CD4-positive, alpha-beta T cell treated with Interleukin-6 for 4 hours (primary cell): Measurements from ENCODE around the gene FOXP1.
"Not testable (repeated sequence)": the region's sequence is repeated elsewhere in the genome, so short reads cannot be mapped to it uniquely, and the experiment has no call there.

ENCODE experiments used
- DNase-seq: peaks from one replicate; pipeline ENCODE4 v3.0.0-alpha.2; 2020; ENCODE audit warnings: mixed read lengths

Gene FOXP1

DNA sequence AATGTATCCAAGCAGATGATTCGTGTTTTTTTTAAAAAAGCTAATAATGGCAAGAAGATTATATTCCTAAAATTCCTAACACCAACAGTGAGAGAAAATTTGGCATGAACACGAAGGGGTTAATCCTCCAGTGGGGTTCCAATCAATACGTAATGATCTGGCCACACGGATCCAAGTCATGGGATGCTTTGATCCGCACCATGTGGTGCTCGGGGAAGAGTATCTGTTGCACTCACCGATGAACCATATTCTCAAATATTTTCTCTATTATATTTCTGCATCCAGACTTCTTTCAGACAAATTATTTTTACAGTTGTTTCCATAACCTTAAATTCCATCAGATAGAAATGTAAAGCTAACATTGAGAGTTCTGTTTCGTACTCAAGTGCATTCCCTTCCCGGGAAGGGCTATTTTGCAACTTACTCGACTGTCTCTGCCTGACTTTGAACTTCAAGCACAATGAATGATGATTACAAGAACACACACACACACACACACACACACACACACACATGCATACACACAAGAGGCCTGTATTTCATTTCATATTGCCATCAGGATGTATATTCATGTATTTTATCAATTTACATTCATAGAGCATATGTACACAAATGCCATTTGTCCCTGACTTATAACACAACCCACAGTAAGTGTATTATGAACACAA is 567.2 kb downstream of the FOXP1 start:
- no peak for DNase-seq

- not testable (repeated sequence) for DNase-seq
These were observed 568.9 kb downstream of the FOXP1 start for GRCh38 chr3:71014616-71015015.

GRCh38 chr3:71012971-71013370 is 570.6 kb downstream of the FOXP1 start:
- no peak for DNase-seq

GRCh38 chr3:71011565-71012287 is 571.8 kb downstream of the FOXP1 start:
- no peak for DNase-seq

DNA sequence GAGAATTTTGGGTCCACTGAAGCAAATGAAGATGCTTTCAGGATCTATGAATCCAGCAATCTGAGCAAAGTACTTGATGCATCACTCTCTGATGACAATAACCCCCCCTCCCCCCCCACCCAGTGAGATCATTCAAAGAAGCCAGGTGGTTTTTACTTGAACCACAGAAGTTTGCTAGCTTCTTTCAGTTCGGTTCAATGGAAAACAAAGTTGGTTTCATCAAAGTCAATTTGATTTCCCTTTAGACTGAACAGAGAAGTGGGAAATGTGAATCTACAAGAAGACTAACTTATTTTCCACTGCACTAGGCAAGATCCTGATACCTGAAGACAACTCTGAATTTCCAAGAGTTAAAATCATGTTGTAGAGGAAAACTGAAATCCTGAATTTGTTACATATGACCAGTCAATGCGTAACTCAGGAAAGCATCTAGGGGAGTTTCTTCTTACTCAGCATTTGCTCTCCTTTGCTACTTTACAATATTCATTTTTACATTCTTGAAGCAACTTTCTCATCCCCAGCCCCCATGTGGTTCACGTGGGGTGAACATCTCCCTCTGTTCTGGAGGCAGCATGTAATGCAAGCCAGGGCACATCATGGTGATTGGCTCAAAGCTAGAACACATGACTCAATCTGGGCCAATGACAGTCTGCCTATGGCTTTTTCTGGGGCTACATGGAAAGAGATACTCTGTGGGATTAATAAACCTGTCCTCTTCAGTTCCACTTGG is 572.6 kb downstream of the FOXP1 start:
- peak; percentile 85 for DNase-seq

DNA sequence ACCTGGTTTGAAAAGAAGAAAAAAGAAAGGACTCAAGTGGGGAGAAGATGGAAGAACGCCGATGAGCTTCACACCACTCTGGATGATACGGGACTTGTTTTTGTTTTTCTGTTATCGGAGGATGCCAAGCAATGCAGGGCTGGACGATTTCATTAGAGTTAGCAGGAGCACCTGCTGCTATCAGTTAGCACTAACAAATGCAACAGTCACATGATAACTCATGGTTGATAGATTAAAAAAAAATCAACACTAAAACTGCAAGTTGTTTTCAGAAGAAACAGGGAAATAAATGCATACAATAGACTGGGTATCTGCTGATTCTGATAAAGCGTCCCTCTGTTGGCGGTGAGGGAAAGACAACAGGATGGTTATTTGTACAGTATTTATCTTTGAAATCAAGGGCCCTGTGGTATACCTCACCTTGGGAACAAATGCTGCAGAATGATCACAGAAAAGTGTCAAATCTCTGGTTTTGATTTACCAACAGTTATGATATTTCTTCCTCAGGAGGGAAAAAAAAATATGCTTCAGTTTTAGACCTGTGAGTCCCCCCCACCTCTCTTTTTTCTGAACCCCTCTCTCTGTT is 575.1 kb downstream of the FOXP1 start:
- DNase-seq, result no peak

DNA sequence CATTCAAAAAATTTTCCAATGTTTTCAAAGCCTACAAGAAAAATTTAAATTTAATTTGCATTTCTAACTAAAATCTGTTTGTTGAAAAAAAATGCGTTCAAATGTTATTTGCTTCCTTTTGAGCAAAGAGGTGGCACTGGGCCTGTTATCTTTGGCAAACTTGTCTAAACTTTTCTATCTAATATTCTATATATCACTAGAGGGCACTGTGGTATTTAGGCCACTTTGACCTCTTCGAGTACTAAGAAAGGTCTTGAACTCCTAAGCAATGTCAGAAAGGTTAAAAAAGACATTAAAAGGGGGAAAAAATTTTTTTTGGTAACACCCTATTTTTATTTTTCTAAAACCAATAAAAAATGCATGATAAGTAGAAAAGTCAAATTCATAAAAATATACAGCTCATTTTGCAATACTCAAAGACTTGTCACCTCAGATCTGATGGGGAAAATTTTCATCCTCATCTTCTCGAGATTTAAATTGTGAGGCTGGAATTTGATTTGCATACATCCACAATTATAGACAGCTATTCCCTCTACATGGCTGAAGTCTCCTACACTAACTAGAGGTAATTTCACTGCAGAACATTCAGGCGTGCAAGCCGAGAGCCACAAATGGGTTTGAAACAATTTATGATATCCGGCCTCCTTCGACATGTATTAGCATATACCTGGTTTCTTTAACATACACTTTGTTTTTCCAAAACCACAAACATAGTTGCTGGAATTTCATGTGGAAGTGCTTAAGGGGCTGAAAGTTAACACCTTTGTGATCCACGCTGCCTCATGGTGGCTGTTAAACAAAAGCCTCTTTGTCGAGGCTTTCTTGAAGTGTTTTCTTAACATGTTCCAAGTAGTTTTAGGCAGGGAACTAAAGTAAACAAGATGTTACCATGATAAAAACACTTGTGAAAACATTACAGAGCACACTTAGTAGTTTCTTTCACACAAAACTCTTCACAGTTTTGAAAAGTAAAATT is 576.4 kb downstream of the FOXP1 start:
- no peak for DNase-seq

DNA sequence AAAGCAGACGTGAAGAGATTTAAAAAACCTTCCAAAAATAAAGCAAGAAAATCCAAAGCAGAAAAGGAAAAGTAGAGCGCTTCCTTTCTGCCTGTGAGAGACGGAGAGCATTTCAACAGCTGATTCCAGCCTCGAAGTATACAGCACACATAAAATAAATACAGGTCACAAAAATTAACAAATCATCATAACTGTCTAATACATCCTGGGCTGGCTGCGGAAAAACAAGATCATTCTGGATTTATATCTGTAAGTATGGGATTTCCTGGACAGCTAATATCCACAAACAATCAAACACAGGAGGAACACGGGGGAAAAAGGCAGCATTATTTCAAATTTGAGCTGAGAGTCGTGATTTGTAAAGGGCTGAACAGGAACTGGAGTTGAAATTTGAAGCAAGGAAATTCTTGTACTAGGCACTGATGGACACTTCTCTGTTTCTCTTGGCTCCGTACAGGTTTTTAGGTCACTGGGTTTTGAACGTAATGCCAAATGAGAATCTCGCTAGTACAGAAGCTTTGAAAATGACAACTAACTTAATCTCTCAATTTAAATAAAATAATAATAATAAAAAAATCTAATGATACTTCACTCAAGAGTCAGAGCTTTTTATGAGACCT is 577.7 kb downstream of the FOXP1 start:
- no peak for DNase-seq

DNA sequence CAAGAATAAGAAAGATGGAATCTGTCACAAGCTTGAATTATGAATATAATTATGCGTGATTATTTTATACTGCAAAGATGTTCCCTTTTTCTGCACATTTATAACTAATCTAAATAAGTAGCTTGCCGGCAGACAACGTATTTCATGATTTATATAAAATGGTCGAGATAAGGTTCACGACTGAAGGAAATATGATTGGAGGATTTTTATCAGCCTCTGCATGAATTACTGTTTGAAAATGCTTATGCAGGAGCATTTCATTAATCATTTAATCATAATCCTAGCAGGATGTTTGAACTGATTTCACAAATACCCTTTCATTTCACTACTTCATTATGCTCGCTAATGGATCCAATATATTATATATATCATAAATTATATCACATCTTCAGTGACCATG is 580.0 kb downstream of the FOXP1 start:
- no peak for DNase-seq

DNA sequence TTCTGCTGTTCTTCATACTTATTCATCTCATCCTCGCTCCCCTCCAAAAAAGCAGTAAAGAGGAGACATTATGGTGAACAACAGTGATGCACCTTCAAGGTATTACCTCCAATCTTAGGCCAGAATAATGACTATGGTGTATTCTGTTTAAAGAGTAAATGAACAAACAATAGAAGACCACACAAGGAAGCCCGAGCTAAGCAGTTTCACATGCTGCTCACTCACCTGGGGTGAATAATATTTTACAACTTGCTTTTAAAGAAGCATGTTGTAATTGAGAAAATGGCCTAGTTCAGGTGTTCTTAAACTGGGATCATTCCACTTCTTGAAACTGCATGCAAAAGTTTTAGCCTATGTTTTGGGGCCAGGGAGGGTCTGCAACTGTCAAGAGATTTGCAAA is 581.2 kb downstream of the FOXP1 start:
- no peak for DNase-seq

DNA sequence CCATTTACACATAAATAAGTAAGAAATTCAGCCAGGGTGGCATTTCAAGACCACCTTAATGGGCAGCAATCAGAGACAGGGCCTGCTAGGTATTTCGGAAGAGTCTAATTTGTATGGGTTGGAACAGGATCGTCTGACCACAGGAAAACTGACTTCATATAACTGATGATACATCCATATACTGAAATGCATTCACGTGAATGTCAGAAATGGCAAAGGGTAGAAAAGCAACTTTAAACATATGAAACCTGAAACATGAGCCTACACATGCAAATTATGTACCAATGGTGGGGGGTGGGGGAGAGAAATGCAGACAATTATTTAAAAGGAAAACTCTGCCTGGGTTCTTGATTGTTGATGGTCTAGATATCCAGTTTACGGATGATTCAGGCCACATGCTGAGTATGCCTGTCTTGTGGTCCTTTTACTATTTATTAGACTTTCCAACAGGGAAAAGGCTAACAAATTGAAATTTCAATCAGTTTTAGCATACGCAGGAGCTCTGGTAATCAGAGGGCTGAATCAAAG is 582.2 kb downstream of the FOXP1 start:
- no peak for DNase-seq

DNA sequence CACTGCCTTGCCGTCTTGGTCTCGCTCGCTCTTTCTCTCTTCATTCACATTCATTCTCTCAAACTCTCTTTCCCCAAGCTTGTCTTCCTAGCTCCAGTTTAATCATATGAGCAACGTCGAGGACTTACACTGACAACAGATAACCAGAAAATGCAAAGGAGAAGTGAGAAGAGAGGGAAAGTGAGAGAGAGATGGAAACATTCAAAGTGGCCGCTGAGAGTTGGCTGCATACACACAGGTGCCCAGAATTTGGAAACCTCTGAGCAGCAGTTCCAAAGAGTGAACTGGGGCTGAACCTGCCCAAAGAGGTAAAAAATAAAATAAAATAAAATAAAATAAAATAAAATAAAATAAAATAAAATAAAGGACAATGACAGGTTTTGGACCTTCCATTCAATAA is 583.0 kb downstream of the FOXP1 start:
- no peak for DNase-seq

DNA sequence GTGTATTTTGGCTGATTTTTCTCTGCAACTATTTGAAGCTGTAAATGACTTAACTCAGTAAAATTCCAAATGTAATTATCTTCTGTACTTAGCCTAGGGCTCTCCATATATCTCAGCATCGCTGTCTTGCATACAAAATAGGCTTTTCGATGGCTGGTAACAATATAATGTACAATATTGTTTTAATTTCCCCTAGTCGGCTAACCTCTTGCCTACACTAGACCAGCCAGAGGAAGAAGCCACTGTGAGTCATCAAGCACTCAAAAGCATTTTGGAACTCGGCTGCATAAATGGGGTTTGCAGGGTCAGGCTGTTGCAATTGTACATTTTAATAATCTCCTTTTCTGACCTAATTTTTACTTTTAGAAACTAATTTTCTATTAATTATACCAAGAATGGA is 583.8 kb downstream of the FOXP1 start:
- peak; percentile 21 for DNase-seq

DNA sequence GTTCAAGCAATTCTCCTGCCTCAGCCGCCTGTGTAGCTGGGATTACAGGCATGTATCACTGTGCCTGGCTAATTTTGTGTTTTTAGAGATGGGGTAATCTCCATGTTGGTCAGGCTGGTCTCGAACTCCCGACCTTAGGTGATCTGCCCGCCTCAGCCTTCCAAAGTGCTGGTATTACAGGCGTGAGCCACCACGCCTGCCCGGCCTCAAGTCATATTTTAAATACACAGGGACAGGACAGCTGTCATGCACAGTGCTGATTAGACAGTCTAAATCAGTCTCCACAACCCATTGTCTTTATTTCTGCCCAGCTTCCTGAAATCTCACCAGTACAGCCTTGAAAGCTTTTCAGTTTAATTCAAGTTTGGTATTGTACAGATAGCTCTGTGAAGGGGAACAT is 587.4 kb downstream of the FOXP1 start:
- DNase-seq, result no peak

- DNase-seq, result no peak
These were observed 588.9 kb downstream of the FOXP1 start for GRCh38 chr3:70994644-70995043.

DNA sequence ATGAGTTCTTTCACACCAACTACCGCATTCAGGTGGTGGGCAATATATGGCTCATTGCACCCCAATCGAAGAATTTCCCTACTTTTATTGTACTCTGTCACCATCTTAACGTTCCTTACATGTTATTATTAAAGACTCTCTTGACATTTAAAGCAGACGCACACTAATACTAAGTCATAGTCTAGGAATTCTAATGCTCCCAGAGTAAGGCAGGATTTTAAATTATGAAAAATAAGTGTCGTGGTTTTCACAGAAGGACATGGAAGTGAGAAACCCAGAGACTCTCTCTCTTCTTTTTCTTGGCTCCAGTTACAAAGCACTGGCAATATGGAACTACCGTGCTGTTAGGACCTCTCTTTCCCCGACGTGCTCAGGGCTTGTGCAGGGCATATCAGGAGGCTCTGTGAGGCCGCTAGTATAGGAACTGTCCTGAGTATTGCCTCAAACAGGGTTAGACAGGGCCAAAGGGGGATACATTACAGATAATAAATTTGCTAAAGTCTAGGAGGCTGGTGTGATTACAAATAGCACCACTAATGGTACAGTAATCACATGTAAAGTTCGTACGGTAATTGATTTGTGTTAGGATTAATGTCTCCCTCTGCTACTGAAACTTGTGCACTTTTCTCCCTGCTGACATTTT is 590.8 kb downstream of the FOXP1 start:
- DNase-seq, result no peak

- no peak for DNase-seq
These were observed 591.4 kb downstream of the FOXP1 start for GRCh38 chr3:70992131-70992530.

- DNase-seq, result no peak
These were observed 592.8 kb downstream of the FOXP1 start for GRCh38 chr3:70990723-70991122.

DNA sequence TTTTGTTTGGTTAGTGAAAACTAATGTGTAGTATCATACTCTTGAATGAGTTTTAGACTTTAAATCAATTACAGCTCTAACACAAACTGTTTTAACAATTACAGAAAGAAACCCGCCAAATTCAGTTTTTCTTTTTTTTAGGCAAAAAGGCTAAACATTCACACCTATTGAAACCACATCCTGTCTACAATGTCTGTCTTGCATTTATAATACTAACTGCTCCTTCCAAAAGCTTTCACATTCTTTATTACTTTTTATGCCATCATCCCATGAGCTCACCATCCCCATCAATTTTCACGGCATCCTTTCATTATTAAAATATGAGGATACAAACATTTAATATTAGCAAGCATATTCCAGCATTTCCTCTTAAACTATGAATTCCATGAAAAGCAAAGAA is 593.3 kb downstream of the FOXP1 start:
- DNase-seq, result no peak

DNA sequence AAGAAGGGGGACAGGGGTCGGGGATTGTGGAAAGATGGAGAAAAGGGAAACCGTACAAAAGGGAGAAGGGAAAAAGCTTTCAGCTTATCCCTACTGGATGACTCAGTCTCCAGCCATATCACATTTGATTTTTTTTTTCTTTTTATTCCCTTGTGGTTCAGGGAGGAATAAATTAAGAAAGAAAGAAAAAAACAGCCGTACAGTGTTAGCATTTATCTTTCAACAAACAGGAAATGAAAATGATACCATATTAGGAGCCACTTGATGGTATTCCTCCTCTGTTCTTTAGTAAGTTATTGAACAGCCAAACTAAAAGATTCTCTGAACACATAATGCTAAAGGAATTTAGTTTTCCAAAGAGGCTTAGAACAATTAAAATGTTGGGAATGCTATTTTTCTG is 594.4 kb downstream of the FOXP1 start:
- DNase-seq, result no peak

GRCh38 chr3:70988111-70988510 is 595.4 kb downstream of the FOXP1 start:
- DNase-seq, result no peak
